GM18502 (cell line): ENCODE measurements around the gene SMIM44.
"Not testable (repeated sequence)": the region's sequence is repeated elsewhere in the genome, so short reads cannot be mapped to it uniquely, and the experiment has no call there.

ENCODE experiments used
- ATAC-seq: cut with Tn5 transposase; IDR thresholded peaks from one replicate; pipeline ENCODE4 v1.9.1; 2021; ENCODE audit warnings: mild to moderate bottlenecking; ENCODE audit not compliant: unreplicated experiment, poor library complexity

SMIM44 gene

GRCh38 chr19:3462991-3463713, 20.1 kb downstream of the SMIM44 start:
- no peak for ATAC-seq

GRCh38 chr19:3459965-3460582, 23.2 kb downstream of the SMIM44 start:
- no peak for ATAC-seq

GRCh38 chr19:3459089-3459881, 24.0 kb downstream of the SMIM44 start:
- ATAC-seq = no peak

GRCh38 chr19:3458229-3459088, 24.8 kb downstream of the SMIM44 start:
- ATAC-seq = no peak

GRCh38 chr19:3457528-3458228, 25.6 kb downstream of the SMIM44 start:
- no peak for ATAC-seq

- no peak for ATAC-seq
Observed at GRCh38 chr19:3456925-3457527, 26.2 kb downstream of the SMIM44 start.

GRCh38 chr19:3455960-3456601, 27.2 kb downstream of the SMIM44 start:
- ATAC-seq = no peak

GRCh38 chr19:3455393-3455955, 27.8 kb downstream of the SMIM44 start:
- ATAC-seq = no peak

GRCh38 chr19:3454656-3455392, 28.4 kb downstream of the SMIM44 start:
- no peak for ATAC-seq

- no peak for ATAC-seq
Observed at GRCh38 chr19:3453840-3454239, 29.4 kb downstream of the SMIM44 start.

GRCh38 chr19:3452942-3453214, 30.4 kb downstream of the SMIM44 start:
- not testable (repeated sequence) for ATAC-seq

- no peak for ATAC-seq
Observed at GRCh38 chr19:3452171-3452941, 30.9 kb downstream of the SMIM44 start.

GRCh38 chr19:3451451-3451866, 31.8 kb downstream of the SMIM44 start:
- no peak for ATAC-seq

- ATAC-seq = no peak
Observed at GRCh38 chr19:3450796-3451411, 32.3 kb downstream of the SMIM44 start.

- ATAC-seq = no peak
Observed at GRCh38 chr19:3448616-3449334, 34.5 kb downstream of the SMIM44 start.

GRCh38 chr19:3446657-3447056, 36.6 kb downstream of the SMIM44 start:
- ATAC-seq = not testable (repeated sequence)
